Hepatocyte (in vitro differentiated cells): ENCODE results near the gene MYCBPAP. TPM values are rescaled to one million over a fixed set of nuclear protein-coding genes. Genes with fewer than 3 reads are reported as not detected.

ENCODE experiments used
- DNase-seq: peaks from one replicate; pipeline ENCODE4 v3.0.0-alpha.2; 2016; ENCODE audit warnings: low spot score
- H2AFZ ChIP-seq: fragments of 200-600 bp; sonication (generic); 2 replicates; pipeline ENCODE4 v1.6.0; 2016; ENCODE audit warnings: antibody characterized with exemption, mild to moderate bottlenecking
- H3K27ac ChIP-seq: fragments of 200-600 bp; sonication (generic); 2 replicates; pipeline ENCODE4 v1.5.1; 2016; ENCODE audit warnings: mild to moderate bottlenecking
- H3K27me3 ChIP-seq: fragments of 200-600 bp; sonication (generic); 2 replicates; pipeline ENCODE4 v1.6.1; 2016
- H3K36me3 ChIP-seq: fragments of 200-600 bp; sonication (generic); replicated peaks from 2 replicates; pipeline ENCODE4 v1.5.1; 2016; ENCODE audit warnings: low read depth; ENCODE audit not compliant: insufficient read depth
- H3K4me1 ChIP-seq: fragments of 200-600 bp; sonication (generic); 2 replicates; pipeline ENCODE4 v1.5.1; 2016; ENCODE audit warnings: mild to moderate bottlenecking, moderate library complexity; ENCODE audit not compliant: insufficient read depth
- H3K4me2 ChIP-seq: fragments of 200-600 bp; sonication (generic); 2 replicates; pipeline ENCODE4 v1.6.0; 2016
- H3K4me3 ChIP-seq: fragments of 200-600 bp; sonication (generic); 2 replicates; pipeline ENCODE4 v1.5.1; 2016; ENCODE audit warnings: mild to moderate bottlenecking
- H3K79me2 ChIP-seq: fragments of 200-600 bp; sonication (generic); 2 replicates; pipeline ENCODE4 v1.6.0; 2017; ENCODE audit warnings: mild to moderate bottlenecking
- H3K9me2 ChIP-seq: fragments of 200-600 bp; sonication (generic); replicated peaks from 2 replicates; pipeline ENCODE4 v1.6.0; 2017; ENCODE audit warnings: mild to moderate bottlenecking; ENCODE audit not compliant: insufficient read depth
- H3K9me3 ChIP-seq: fragments of 200-600 bp; sonication (generic); 2 replicates; pipeline ENCODE4 v1.5.1; 2016; ENCODE audit warnings: low read depth, mild to moderate bottlenecking
- H4K20me1 ChIP-seq: fragments of 200-600 bp; sonication (generic); 2 replicates; pipeline ENCODE4 v1.6.0; 2016; ENCODE audit warnings: mild to moderate bottlenecking; ENCODE audit not compliant: insufficient read depth, poor library complexity, severe bottlenecking
- CTCF ChIP-seq: fragments of 200-600 bp; sonication (generic); IDR thresholded peaks from 2 replicates; pipeline ENCODE4 v1.5.1; 2016; ENCODE audit warnings: antibody characterized with exemption, mild to moderate bottlenecking; ENCODE audit not compliant: poor library complexity
- EZH2 ChIP-seq: fragments of 200-600 bp; sonication (generic); IDR thresholded peaks from 2 replicates; pipeline ENCODE4 v1.6.1; 2016; ENCODE audit warnings: antibody characterized with exemption, mild to moderate bottlenecking, borderline replicate concordance
- EZH2phosphoT487 ChIP-seq: fragments of 200-600 bp; sonication (generic); IDR thresholded peaks from one replicate; pipeline ENCODE4 v1.6.1; 2018; ENCODE audit warnings: antibody characterized with exemption, mild to moderate bottlenecking, low read depth, moderate library complexity; ENCODE audit not compliant: unreplicated experiment, severe bottlenecking
- WGBS: methylation state at CpG from one replicate; pipeline ENCODE4 v1.1.6; 2016; ENCODE audit warnings: low lambda C conversion rate; ENCODE audit errors: missing lambda C conversion rate; 5-methylcytosine and 5-hydroxymethylcytosine counted together
- polyA plus RNA-seq: library from polyadenylated mRNA; unstranded; fragments of >200 nt; fragmentation: Nextera tagmentation; extraction: Ambion mirVana; gene quantifications from 2 replicates; pipeline ENCODE4 v1.2.1, GENCODE V29; 2016
- total RNA-seq: library from RNA; depleted of rRNA; stranded (reverse); fragments of >200 nt; gene quantifications from 2 replicates; pipeline ENCODE4 v1.2.3, GENCODE V29; 2014

Gene MYCBPAP
- total and polyA plus RNA-seq, 2 experiments from 2014 or later: 0.43 to 0.70 TPM

- H3K4me2 ChIP-seq: no peak overlapping the region
- WGBS: 74% methylated on average over 6 of the region's 6 CpGs
- DNase-seq: no peak
Measured at GRCh38 chr17:50470426-50470825, 37.8 kb upstream of the MYCBPAP start.

GRCh38 chr17:50471009-50471905, 37.0 kb upstream of the MYCBPAP start:
- TF ChIP-seq EZH2: no peak
- no peak for TF ChIP-seq CTCF
- TF ChIP-seq EZH2phosphoT487: no peak
- Histone ChIP-seq H3K9me2 (no peaks in the 10 kb centered on the region), H3K9me3 (no peaks in the 10 kb centered on the region), H3K27ac (no peak overlapping the region), H3K36me3 (no peaks in the 10 kb centered on the region), H3K4me3 (no peak overlapping the region), H4K20me1 (no peaks in the 10 kb centered on the region), H3K4me1 (peaks cover 3% of the 10 kb centered on the region), H3K27me3 (no peaks in the 10 kb centered on the region), H3K79me2 (no peaks in the 10 kb centered on the region), H3K4me2 (no peak overlapping the region), H2AFZ (no peak overlapping the region)
- 94% methylated on average over 22 of the region's 22 CpGs for WGBS
- no peak for DNase-seq

More at GRCh38 chr17:50470426-50470825, 37.8 kb upstream of the MYCBPAP start:
- Histone ChIP-seq H3K9me3 (no peaks in the 10 kb centered on the region), H3K4me1 (peaks cover 3% of the 10 kb centered on the region), H3K79me2 (no peaks in the 10 kb centered on the region), H3K27ac (no peak overlapping the region), H3K36me3 (no peaks in the 10 kb centered on the region), H3K9me2 (no peaks in the 10 kb centered on the region), H3K4me3 (no peak overlapping the region), H3K27me3 (no peaks in the 10 kb centered on the region), H4K20me1 (no peaks in the 10 kb centered on the region), H2AFZ (no peak overlapping the region)
- no peak for TF ChIP-seq EZH2phosphoT487
- TF ChIP-seq EZH2: no peak
- TF ChIP-seq CTCF: no peak

DNA sequence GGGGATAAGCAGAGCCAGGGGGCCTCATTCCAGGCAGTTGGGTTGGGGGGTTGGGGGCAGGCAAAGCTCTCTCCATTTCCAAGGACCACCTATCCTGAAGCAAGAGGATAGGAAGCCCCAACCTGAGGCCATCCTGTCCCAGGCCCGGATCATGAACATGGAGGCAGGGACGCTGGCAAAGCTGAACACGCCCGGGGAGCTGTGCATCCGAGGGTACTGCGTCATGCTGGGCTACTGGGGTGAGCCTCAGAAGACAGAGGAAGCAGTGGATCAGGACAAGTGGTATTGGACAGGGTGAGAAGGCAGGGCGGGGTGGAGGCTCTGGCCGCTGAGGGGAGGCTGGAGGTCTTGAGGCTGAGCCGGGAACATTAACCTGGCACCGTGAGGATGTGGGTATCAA, 36.0 kb upstream of the MYCBPAP start:
- no peak overlapping the region for H3K4me2 ChIP-seq
- no peaks in the 10 kb centered on the region for H3K9me3 ChIP-seq
- no peak overlapping the region for H3K27ac ChIP-seq
- no peak overlapping the region for H3K4me3 ChIP-seq
- H4K20me1 ChIP-seq: no peaks in the 10 kb centered on the region
- no peak for DNase-seq
- H3K79me2 ChIP-seq: no peaks in the 10 kb centered on the region
- H3K36me3 ChIP-seq: no peaks in the 10 kb centered on the region
- H2AFZ ChIP-seq: no peak overlapping the region
- H3K27me3 ChIP-seq: no peaks in the 10 kb centered on the region
- no peak for TF ChIP-seq EZH2
- no peak for TF ChIP-seq EZH2phosphoT487
- no peak for TF ChIP-seq CTCF
- H3K9me2 ChIP-seq: no peaks in the 10 kb centered on the region
- 98% methylated on average over 9 of the region's 10 CpGs for WGBS
- peaks cover 3% of the 10 kb centered on the region for H3K4me1 ChIP-seq
